HG03175 (cell line): ENCODE measurements around the gene SPATA9.
A peak's percentile ranks its signal among the peaks of the same experiment; 100 is the strongest.
"Not testable (repeated sequence)": the region's sequence is repeated elsewhere in the genome, so short reads cannot be mapped to it uniquely, and the experiment has no call there.

Experiments
- ATAC-seq: cut with Tn5 transposase; IDR thresholded peaks from one replicate; pipeline ENCODE4 v1.9.1; 2021; ENCODE audit warnings: mild to moderate bottlenecking, moderate library complexity; ENCODE audit not compliant: unreplicated experiment

The SPATA9 gene

DNA sequence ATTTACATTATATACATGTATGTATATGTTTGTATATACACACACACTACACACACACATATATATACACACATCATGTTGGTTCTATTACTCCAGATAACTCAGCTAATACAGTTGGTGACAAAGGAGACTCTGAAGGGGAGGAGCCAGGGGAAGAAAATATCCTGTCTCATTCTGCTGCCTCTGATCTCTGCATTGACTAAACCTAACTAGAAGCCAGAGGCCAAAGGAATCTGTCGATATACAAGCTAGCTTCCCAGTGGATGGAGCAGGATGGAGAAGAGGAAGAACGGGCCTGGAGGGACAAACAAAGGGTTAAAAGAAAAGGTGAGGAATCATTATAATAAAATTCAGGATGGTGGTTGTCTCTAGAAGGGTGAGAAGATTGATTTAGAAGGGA is 34.6 kb upstream of the SPATA9 start:
- no peak for ATAC-seq

DNA sequence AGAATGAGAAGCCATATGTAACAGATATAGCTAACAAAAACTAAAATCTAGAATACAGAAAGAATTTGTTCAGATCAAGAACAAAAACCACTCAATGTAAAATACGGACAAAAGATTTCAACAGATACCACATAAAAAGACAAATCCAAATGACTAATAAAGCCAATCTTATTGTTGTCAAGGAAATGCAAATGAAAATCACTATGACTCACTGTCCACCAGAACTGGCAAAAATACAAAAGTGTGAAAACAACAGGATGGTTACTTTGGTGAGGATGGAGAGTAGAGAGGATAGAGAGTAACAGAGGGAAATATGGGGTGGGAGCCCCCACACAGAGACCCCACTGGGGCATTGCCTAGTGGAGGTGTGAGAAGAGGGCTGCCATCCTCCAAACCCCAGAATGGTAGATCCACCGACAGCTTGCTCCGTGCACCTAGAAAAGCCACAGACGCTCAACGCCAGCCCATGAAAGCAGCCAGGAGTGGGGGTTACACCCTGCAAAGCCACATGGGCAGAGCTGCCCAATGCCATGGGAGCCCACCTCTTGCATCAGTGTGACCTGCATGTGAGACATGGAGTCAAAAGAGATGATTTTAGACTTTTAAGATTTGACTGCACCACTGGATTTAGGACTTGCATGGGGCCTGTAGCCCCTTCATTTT is 33.1 kb upstream of the SPATA9 start:
- ATAC-seq: peak; percentile 63

DNA sequence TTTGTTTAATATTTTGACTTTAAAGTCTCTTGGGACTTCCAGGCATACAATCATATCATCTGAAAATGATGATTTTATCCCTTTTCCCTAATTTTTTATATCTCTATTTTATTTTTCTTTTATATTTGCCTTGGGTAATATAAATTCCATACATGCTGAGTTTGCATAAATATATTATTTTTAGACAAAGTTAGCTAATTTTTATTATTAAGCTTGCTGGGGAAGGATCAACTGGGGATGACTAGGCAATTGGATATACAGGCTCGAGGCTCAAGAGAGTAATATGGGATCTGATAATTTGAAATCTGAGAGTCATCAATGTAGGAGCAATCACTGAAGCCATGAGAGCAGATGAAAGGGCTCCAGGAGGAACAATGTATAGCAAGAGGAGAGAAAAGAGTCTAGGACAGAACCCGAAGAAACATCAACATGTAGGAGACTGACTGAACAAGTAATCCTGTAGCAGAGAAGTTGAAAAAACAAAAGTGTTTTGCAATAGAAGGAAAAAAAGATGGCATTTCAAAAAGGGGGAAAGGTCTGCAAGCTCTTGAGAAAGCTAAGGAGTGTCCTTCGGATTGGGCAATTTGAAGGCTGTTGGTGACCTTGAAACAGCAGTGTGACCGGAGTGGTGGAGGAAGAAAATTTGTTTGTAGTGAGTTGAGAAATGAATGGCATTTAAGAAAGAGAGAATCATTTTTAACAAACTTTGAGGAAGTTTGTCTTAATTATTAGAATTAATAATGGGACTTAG is 31.3 kb upstream of the SPATA9 start:
- ATAC-seq: no peak

DNA sequence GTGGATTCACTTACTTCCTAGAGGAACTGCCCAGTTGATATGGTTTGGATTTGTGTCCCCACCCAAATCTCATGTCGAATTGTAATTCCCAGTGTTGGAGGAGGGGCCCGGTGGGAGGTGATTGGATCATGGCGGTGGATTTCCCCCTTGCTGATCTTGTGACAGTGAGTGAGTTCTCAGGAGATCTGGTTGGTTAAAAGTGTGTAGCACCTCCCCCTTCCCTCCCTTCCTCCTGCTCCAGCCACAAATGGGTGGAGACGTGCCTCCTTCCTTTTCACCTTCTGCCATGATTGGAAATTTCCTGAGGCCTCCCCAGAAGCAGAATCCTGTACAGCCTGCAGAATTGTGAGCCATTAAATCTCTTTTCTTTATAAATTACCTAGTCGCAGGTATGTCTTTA is 30.5 kb upstream of the SPATA9 start:
- not testable (repeated sequence) for ATAC-seq

DNA sequence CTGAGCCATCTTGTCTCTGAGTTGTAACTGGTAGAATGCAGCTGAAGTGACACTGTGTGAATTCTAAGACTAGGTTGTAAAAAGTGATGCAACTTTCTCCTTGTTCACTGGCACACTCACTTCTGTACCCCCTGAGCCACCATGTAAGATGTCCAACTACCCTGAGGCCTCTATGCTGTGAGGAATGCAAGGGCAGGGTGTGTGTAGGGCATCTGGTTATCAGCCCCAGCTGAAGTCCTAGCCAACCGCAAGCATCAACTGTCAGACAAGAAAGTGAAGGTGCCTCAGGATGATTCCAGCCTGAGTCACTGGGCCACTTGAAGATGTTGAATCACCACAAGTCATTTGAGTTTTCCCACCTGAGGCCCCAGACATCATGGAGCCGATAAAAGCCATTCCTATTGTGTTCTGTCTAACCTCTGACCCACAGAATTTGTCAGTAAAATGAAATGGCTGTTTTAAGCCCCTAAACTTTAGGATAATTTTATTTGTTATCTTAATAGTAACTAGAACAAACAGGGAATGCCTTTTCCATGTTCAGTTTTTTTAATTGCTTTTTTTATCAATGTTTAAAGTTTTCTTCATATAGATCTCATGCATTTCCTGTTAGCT is 29.7 kb upstream of the SPATA9 start:
- no peak for ATAC-seq

DNA sequence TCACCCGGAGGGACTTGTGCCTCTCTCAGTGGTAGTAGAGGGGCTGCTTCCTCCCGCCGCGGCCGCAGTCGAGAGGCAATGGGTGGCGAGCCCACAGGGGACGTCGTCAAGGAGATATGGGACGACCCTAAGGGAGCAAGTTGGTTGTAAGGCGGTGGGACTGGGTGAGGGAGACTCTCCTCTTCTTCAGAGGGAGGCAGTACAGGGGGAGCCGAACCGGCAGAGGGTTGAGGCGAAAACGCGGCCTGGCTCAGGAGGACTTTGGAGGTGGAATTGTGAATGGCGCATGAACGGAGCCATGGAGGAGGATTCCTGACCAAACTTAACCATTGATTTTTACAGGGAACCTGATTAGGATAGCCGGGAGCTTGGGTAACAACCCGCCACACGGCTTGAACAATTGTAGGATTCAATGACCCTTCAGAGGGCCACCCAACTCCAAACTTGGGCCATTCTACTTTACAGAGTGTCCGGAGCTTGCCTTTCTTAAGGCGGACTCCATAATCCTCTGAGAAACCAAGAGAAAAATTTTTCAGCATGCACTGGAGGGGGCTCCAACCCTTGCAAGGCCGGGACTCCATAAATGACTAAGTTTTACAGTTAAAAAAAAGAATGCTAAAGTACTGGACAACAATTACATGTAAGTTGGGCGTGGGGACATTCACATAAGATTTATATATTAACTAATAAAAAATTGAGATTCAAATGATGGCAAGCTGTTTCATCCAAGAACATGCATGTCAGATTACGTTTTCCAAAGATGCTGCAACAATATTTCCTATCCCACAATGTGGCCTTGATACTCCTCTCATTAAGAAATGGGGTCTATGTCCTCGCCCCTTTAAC is 28.9 kb upstream of the SPATA9 start:
- no peak for ATAC-seq

DNA sequence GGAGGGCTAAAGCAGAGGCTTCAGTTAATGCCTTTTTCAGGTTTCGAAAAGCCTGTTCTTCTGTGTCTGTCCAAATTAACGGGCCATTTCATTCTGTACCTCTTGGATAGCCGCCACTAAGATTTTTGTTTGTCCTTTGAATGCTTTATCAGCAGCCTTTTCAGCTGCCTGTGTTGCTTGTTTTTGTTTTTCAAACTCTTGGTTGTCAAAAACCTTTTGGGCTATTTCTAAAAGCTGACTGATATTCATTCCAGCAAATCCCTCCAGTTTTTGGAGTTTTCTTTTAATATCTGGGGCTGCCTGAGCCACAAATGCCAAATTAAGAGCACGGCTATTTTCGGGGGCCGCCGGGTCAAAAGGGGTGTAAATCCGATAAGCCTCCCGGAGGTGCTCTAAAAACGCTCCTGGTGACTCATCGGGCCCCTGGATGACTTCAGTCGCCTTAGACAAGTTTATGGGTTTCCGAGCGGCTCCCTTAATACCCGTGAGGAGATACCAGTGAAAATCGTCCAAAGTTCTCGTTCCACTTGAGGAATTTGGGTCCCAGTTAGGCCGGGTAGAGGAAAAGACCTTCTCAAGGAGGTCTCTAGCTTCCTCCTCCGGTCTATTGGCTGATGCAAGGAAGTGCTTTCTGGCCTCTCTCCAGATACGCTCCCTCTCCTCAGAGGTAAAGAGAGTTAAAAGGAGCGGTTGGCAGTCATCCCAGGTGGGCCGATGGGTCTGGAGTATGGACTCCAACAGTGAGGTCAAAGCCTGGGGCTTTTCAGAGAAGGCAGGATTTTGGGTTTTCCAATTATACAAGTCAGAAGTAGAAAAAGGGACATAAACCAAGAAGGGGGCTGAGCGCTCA is 28.1 kb upstream of the SPATA9 start:
- not testable (repeated sequence) for ATAC-seq

DNA sequence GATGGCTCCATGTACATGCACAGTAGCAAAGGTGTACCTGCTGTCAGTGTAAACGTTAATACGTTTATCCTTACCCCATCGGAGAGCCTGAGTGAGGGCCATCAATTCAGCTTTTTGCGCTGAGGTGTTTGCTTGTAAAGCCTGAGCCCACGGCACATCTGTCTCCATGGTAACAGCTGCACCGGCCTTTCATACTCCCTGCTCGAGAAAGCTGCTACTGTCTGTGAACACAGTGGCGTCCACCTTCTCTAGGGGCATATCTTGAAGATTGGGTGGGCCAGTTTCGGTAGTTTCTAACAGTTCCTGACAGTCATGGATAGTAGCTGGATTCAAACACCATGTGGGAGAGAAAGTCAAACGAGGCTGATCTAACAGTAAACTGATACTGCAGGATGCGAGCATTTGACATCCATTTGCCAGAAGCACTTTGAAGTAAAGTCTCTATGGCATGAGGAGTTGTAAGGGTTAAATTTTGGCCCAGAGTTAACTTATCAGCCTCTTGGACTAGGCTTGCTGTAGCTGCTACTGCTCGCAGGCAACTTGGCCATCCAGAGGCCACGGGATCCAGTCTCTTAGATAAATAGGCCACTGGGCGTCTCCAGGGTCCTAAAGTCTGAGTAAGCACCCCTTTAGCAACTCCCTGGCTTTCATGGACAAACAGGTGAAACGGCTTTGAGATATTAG is 27.3 kb upstream of the SPATA9 start:
- ATAC-seq: no peak

DNA sequence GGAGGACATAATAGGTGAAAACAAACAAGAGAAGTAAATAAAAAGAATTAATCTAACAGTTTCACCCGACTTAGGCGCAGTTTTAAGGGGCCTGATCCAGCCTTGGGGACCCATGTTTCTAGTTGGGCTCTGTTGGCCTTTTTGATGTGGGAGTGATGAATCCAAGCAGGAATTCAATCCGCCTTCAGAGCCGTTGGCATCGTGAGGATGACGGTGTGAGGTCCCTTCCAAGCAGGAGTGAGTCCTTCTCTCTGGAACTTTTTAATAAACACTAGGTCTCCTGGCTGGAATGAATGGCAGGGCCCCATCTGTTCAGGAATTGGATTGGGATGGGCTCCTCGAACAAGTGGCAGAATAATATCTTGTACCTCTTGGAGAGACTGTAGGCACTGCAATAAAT is 26.1 kb upstream of the SPATA9 start:
- no peak for ATAC-seq

DNA sequence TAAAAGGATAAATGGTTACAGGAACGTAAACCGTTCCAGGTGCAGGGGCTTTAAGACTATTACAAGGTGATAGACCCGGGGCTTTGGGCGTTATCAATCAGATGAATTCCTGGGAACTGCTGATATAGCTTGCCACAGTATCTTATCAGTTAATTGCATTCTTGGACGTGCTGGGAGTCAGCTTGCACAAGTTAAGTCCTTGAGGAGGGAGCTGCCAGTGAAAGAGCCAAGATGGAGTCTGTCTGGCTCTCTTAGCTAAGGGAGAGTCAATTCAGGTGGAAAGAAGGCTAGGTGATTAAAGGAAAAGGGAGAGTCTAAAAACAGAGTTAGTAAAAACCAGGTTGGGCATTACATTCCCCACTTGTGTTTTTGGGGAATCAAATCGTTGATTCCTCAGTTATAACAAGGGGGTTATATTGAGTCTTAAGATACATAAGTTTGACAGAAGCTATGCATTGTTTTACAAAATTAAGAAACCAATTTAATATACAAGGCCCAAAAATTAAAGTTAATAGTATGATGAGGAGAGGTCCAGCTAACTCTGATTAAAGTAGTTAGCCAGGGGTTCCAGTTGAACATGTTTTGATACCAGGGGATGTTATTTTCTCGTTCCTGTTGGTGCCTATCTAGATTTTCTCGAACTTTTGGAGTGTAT is 24.9 kb upstream of the SPATA9 start:
- not testable (repeated sequence) for ATAC-seq

DNA sequence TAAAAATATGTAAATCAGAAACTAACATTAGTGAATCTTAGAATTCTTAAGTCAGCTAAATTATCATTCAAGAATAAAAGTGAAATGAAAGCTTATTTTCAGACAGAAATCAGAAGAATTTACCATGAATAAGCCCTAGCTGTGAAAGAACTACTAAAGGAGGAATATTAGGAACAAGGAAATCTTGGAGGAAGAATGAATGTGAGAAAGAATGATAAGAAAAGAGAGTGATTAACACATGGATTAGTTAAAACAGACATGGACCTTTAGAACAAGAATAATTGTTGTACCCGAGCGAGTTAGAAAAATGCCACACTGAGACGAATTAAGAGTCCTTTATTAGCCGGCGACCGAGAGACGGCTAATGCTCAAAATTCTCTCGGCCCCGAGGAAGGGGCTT is 24.3 kb upstream of the SPATA9 start:
- no peak for ATAC-seq

DNA sequence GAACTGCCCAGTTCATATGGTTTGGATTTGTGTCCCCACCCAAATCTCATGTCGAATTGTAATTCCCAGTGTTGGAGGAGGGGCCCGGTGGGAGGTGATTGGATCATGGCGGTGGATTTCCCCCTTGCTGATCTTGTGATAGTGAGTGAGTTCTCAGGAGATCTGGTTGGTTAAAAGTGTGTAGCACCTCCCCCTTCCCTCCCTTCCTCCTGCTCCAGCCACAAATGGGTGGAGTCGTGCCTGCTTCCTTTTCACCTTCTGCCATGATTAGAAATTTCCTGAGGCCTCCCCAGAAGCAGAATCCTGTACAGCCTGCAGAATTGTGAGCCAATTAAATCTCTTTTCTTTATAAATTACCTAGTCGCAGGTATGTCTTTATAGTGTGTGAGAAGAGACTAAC is 23.4 kb upstream of the SPATA9 start:
- ATAC-seq: not testable (repeated sequence)

DNA sequence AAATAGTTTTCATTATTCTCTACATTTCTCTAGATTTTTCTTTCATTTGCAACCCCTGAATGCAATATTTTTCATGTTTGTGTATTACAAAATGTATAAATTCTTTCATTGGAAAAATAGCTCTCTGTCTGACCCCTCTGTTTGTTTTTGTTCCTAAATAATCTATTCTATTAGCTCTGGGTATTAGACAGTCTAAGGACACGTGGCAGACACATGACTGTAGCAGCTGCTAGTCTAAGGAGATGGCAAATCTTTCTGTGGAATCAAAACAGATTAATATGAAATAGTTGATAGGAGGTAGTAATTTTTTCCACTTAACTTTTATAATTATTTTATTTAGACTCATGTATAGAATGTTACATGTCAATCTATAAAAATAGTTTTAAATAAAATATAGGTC is 21.4 kb upstream of the SPATA9 start:
- no peak for ATAC-seq

DNA sequence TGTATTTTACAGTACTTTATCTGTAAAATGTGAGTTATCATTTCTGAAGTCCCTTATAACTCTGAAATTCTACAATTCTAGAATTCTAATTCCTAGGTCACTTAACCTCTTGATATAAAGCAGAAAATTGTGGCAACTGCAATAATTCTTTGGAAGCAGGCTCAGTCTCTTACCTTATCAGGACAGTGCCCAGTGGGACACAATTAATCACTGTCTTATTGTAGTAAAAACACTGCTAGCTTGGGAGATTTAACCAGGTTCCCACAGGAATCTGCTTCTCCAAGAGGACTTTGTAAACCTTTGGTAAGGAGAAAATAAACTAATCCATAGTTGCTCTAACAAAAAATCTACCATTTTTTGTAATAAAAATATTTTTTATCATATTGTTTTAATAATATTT is 18.3 kb upstream of the SPATA9 start:
- ATAC-seq: no peak

DNA sequence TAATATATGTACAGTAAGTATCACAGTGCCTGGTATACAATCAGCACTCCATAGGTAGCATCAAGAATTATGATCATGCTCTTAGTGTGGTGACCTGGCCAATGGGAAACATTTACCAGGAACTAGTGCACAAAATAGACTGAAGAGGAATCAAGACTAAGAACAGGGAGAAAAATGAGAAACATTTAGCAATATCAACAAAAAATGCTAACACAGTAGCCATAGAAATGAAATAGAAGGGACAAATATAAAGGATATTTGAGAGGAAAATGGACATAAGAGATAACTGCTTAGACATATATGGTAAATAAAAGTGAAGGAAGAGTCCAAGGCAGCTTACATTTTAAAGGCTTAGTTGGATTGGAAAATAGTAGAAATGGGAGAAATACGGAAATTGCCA is 16.5 kb upstream of the SPATA9 start:
- no peak for ATAC-seq

DNA sequence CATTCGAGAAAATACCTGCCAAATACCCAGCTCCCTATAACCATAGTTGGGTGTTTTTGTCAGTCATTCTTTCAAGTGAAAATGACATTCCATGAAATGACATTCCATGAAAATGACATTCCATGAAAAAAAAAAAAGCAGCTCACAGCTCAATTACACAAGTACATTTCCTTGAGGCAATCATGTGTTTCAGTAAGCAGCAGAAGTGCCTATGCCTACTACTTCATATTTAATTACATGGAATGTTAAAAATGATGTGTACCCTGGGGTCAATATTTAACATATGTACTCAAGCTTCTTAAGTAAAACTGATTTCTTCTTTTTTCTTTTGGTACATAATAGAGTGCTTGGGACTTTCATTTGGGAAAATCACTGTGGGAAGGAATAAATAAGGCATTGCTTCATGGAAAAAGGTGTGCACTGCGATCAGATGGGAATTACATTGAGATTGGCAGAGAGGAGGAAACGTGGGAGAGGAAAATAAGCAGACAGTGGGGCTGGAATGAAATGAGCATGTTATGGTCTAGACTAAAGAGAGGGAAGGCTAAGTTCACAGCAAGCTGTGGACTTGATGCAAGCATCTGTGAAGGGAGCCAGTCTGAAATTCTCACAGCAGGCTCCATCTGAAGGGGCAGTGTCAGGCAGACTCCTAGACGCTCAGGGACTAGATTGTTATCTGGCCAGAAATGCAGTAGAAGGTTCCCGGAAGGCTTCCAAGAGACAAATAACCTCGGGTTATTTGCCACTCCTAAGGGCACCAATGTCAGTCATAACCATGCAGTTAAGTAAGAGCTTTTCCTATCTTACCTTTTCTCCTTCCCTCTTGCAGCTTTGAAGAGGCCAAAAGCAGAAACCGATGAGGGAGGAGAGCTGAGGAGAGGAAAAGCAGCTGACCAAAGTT is 15.2 kb upstream of the SPATA9 start:
- no peak for ATAC-seq

DNA sequence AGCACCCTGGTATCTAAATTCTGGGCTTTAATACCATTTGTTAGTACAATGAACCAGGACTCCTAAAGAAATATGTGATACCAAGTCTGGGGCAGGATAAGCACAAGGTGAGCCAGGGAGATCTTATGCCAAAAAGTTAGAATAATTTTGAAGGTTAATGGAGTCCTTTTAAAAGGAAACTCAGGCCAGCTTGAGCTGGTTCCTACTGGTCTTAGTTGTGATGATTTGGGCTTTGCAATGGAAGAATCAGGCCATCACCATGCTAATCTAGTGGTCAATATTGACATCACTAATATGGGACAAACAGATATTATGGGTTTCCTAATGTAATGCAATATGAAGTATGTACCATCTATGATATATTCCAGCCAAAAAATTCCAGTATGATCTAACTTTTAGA is 7.5 kb upstream of the SPATA9 start:
- no peak for ATAC-seq

DNA sequence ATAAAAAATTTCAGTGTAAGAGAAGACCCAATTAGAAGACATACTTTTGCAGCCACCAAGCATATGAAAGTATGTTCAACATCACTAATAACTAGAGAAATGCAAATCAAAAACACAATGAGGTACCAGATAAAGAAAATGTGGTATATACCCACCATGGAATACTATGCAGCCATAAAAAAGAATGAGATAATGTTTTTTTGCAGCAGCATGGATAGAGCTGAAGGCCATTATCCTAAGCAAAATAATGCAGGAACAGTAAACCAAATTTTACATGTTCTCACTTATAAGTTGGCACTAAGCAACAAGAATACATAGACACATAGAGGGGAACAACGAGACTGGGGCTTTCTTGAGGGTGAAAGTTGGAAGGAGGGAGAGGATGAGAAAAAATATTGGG is 6.9 kb upstream of the SPATA9 start:
- ATAC-seq: no peak
